ENCODE measurements around the gene SLC35E1. TPM values are rescaled to one million over a fixed set of nuclear protein-coding genes. Genes with fewer than 3 reads are reported as not detected.

The SLC35E1 gene
- total RNA-seq, 1 experiment from 2014 or later: 28.0 TPM

- no peak overlapping the region for H3K4me3 ChIP-seq
- H3K36me3 ChIP-seq: peaks cover 4% of the 10 kb centered on the region; the same call in 1 of the 2 replicates
- no peaks in the 10 kb centered on the region for H3K27me3 ChIP-seq
- no peaks in the 10 kb centered on the region for H3K9me3 ChIP-seq
- no peak for DNase-seq
Measured at GRCh38 chr19:16587833-16588823, 15.9 kb upstream of the SLC35E1 start.

GRCh38 chr19:16586991-16587832, 15.0 kb upstream of the SLC35E1 start:
- H3K27me3 ChIP-seq: no peaks in the 10 kb centered on the region
- peaks cover 8% of the 10 kb centered on the region for H3K36me3 ChIP-seq
- H3K9me3 ChIP-seq: no peaks in the 10 kb centered on the region
- DNase-seq: no peak
- no peak overlapping the region for H3K4me3 ChIP-seq

- H3K9me3 ChIP-seq: no peaks in the 10 kb centered on the region
- H3K36me3 ChIP-seq: peaks cover 8% of the 10 kb centered on the region
- no peak overlapping the region for H3K4me3 ChIP-seq
- DNase-seq: no peak
- no peaks in the 10 kb centered on the region for H3K27me3 ChIP-seq
Measured at GRCh38 chr19:16586477-16586871, 14.3 kb upstream of the SLC35E1 start.

GRCh38 chr19:16585808-16586476, 13.7 kb upstream of the SLC35E1 start:
- Histone ChIP-seq H3K27me3 (no peaks in the 10 kb centered on the region), H3K4me3 (no peak overlapping the region), H3K9me3 (no peaks in the 10 kb centered on the region), H3K36me3 (peaks cover 8% of the 10 kb centered on the region)
- DNase-seq: no peak

- no peaks in the 10 kb centered on the region for H3K27me3 ChIP-seq
- H3K4me3 ChIP-seq: no peak overlapping the region
- peaks cover 8% of the 10 kb centered on the region for H3K36me3 ChIP-seq
- no peaks in the 10 kb centered on the region for H3K9me3 ChIP-seq
- DNase-seq: no peak
Measured at GRCh38 chr19:16585094-16585801, 13.0 kb upstream of the SLC35E1 start.

GRCh38 chr19:16584248-16585093, 12.3 kb upstream of the SLC35E1 start:
- Histone ChIP-seq H3K9me3 (no peaks in the 10 kb centered on the region), H3K27me3 (no peaks in the 10 kb centered on the region), H3K4me3 (no peak overlapping the region), H3K36me3 (peaks cover 12% of the 10 kb centered on the region)
- peak; percentile 75 for DNase-seq

GRCh38 chr19:16582486-16583261, 10.5 kb upstream of the SLC35E1 start:
- Histone ChIP-seq H3K27me3 (no peaks in the 10 kb centered on the region), H3K9me3 (no peaks in the 10 kb centered on the region), H3K4me3 (no peak overlapping the region), H3K36me3 (peaks cover 30% of the 10 kb centered on the region)
- no peak for DNase-seq

- no peak for DNase-seq
- Histone ChIP-seq H3K27me3 (no peaks in the 10 kb centered on the region), H3K9me3 (no peaks in the 10 kb centered on the region), H3K4me3 (no peak overlapping the region), H3K36me3 (peaks cover 34% of the 10 kb centered on the region)
Measured at GRCh38 chr19:16581971-16582343, 9.7 kb upstream of the SLC35E1 start.

- peaks cover 40% of the 10 kb centered on the region for H3K36me3 ChIP-seq
- no peak overlapping the region for H3K4me3 ChIP-seq
- H3K27me3 ChIP-seq: no peaks in the 10 kb centered on the region
- H3K9me3 ChIP-seq: no peaks in the 10 kb centered on the region
- DNase-seq: no peak
Measured at GRCh38 chr19:16581145-16581970, 9.1 kb upstream of the SLC35E1 start.

GRCh38 chr19:16579381-16579780, 7.2 kb upstream of the SLC35E1 start:
- Histone ChIP-seq H3K27me3 (no peaks in the 10 kb centered on the region), H3K9me3 (no peaks in the 10 kb centered on the region), H3K36me3 (peaks cover 53% of the 10 kb centered on the region), H3K4me3 (no peak overlapping the region)
- no peak for DNase-seq

GRCh38 chr19:16577531-16577985, 5.3 kb upstream of the SLC35E1 start:
- Histone ChIP-seq H3K9me3 (no peaks in the 10 kb centered on the region), H3K27me3 (no peaks in the 10 kb centered on the region), H3K36me3 (peaks cover 62% of the 10 kb centered on the region), H3K4me3 (no peak overlapping the region)
- no peak for DNase-seq

- H3K36me3 ChIP-seq: peaks cover 60% of the 10 kb centered on the region
Measured at GRCh38 chr19:16576690-16577530, 4.7 kb upstream of the SLC35E1 start.

More at GRCh38 chr19:16576690-16577530, 4.7 kb upstream of the SLC35E1 start:
- Histone ChIP-seq H3K27me3 (no peaks in the 10 kb centered on the region), H3K4me3 (no peak overlapping the region), H3K9me3 (no peaks in the 10 kb centered on the region)
- DNase-seq: no peak
